ENCODE data around the gene CNR2. TPM values are rescaled to one million over a fixed set of nuclear protein-coding genes. Genes with fewer than 3 reads are reported as not detected.
A peak's percentile ranks its signal among the peaks of the same experiment; 100 is the strongest.

The CNR2 gene
- total RNA-seq, 2 donors from 2014 or later = not detected

DNA sequence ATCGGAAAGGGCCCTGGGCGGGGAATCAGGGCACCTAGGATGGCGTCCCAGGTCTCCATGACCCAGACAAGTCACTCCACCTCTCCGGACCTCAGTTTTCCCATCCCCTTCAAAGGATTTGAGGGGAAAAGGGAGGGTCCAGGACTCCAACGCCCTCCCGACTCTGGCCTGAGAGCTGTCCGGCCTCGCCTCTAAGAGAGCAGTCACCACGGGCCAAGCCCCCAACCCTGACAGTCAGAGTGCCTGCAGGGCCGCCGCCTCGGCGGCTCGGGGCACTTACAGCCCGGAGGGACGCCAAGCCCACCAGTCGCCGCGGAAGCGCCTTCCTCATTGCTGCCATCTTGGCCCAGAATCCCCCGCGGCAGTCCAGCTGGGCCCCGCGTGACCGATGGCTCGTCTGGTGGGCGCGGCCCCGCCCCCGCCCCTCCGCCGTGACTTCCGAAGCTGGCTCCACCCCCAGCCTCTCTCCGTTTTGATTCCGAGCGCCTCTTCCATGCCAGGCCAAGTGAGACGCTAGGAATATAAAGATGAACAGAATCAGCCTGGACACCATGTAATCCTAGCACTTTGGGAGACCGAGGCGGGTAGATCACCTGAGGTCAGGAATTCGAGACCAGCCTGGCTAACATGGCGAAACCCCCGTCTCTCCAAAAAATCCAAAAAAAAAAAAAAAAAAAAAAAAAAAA is 87.9 kb downstream of the CNR2 start, which contains the start of gene HMGCL:
HMGCL (minus strand) TSS at position 354 of the 686 bp plus-strand sequence; CDS start at position 340, 14 bp downstream.
- H3K4me3 ChIP-seq = peak within 1 kb of the TSS; percentile 67 to 79
- no peaks in the 10 kb centered on the region for H3K27me3 ChIP-seq (replicated peaks; ENCODE audit: insufficient read depth)
- under 1% methylated on average over 42 of the region's 42 CpGs for WGBS
- intact Hi-C loops (cut with DNase I) = no loop called here
- H3K27ac ChIP-seq = peak within 1 kb of the TSS; percentile 84 to 91
- no peaks in the 10 kb centered on the region for H3K9me3 ChIP-seq
- no peaks in the 10 kb centered on the region for H3K4me1 ChIP-seq (replicated peaks)
- H3K36me3 ChIP-seq = no peaks in the 10 kb centered on the region
- peak; percentile 93 for DNase-seq (ENCODE audit: low spot score)
- TF ChIP-seq POLR2AphosphoS5 (IDR thresholded peaks at IDR 0.05) (peak; percentile 97), POLR2A (IDR thresholded peaks at IDR 0.05) (peak; percentile 92)
- TF ChIP-seq, protein P1, sequence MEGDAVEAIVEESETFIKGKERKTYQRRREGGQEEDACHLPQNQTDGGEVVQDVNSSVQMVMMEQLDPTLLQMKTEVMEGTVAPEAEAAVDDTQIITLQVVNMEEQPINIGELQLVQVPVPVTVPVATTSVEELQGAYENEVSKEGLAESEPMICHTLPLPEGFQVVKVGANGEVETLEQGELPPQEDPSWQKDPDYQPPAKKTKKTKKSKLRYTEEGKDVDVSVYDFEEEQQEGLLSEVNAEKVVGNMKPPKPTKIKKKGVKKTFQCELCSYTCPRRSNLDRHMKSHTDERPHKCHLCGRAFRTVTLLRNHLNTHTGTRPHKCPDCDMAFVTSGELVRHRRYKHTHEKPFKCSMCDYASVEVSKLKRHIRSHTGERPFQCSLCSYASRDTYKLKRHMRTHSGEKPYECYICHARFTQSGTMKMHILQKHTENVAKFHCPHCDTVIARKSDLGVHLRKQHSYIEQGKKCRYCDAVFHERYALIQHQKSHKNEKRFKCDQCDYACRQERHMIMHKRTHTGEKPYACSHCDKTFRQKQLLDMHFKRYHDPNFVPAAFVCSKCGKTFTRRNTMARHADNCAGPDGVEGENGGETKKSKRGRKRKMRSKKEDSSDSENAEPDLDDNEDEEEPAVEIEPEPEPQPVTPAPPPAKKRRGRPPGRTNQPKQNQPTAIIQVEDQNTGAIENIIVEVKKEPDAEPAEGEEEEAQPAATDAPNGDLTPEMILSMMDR (IDR thresholded peaks at IDR 0.05) = peak in 2 of 4 experiments; percentile 14 to 15

DNA sequence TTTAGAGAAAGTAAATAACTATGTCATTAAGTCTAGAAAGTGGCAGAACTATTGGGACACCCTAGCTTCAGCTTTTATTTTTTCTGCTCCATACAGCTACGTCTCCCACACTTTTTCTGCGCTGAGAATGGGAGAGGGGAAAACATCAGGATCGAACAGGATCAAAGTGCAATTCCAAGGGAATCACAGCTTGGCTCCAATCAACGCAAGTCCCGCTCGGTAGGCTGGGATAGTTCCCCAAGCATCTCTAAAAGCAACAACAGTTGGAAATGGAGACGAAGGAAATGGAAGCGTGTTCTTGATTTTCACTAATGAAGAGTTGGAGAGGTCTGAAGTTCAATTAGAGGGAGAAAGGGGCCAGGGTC is 88.5 kb downstream of the CNR2 start:
- WGBS = 3% methylated on average over 8 of the region's 8 CpGs
- intact Hi-C loops (cut with DNase I) = no loop called here

DNA sequence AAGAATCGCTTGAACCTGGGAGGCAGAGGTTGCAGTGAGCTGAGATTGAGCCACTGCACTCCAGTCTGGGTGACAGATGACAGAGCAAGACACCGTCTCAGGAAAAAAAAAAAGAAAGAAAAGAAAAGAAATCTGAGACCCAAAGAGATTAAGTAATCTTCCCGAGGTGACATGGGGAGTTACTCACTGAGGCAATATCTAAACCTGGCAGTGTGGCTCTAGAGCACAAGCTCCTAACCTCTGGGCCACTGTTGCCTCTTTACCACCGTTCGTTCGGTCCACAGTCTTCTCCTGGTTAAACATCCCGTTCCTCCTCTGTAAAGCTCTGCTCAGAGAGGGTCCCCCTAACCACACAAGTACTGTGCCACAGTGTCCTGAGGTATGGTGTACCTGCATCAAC is 89.4 kb downstream of the CNR2 start:
- WGBS = 85% methylated on average over 7 of the region's 7 CpGs
- H3K4me3 ChIP-seq = no peak overlapping the region
- TF ChIP-seq POLR2A (IDR thresholded peaks at IDR 0.05) (no peak), POLR2AphosphoS5 (IDR thresholded peaks at IDR 0.05) (no peak)
- TF ChIP-seq, protein P1 (IDR thresholded peaks at IDR 0.05) = no peak
- no peaks in the 10 kb centered on the region for H3K9me3 ChIP-seq
- H3K4me1 ChIP-seq (replicated peaks) = no peaks in the 10 kb centered on the region
- H3K36me3 ChIP-seq = no peaks in the 10 kb centered on the region
- intact Hi-C loops (cut with DNase I) = no loop called here
- H3K27me3 ChIP-seq (replicated peaks; ENCODE audit: insufficient read depth) = no peaks in the 10 kb centered on the region
- H3K27ac ChIP-seq = no peak overlapping the region
- no peak for DNase-seq (ENCODE audit: low spot score)

More for the DNA sequence above, 88.5 kb downstream of the CNR2 start:
- no peak for DNase-seq (ENCODE audit: low spot score)
- H3K4me1 ChIP-seq (replicated peaks) = no peaks in the 10 kb centered on the region
- TF ChIP-seq, protein P1 (IDR thresholded peaks at IDR 0.05) = no peak
- TF ChIP-seq POLR2A (IDR thresholded peaks at IDR 0.05) (no peak), POLR2AphosphoS5 (IDR thresholded peaks at IDR 0.05) (no peak)
- peak overlapping the region; percentile 67 to 79 for H3K4me3 ChIP-seq
- H3K36me3 ChIP-seq = no peaks in the 10 kb centered on the region
- no peaks in the 10 kb centered on the region for H3K9me3 ChIP-seq
- no peaks in the 10 kb centered on the region for H3K27me3 ChIP-seq (replicated peaks; ENCODE audit: insufficient read depth)
- peak overlapping the region; percentile 84 to 91 for H3K27ac ChIP-seq

MicroRNAs within 50 kb of the gene (microRNA counts, 767-probe panel; counts per million panel counts)
- 0 to 431 counts per million in 2 donors for microRNA hsa-miR-378f

Small RNA genes within 50 kb of the gene (microRNA-seq; reads per million reads assigned to microRNA genes)
- not detected for gene MIR378F

Small RNA genes within 50 kb of the gene (small RNA-seq; reads per million reads assigned to genes)
- gene MIR378F = 0 reads per million in 2 donors

Other genes starting within 250 kb of the CNR2 start
- gene RPL11, start 221.6 kb downstream of the CNR2 start, total RNA-seq = 1,000 to 10,000 TPM in 1 of 2 donors, 100 to 1,000 TPM in 1; 784 to 1,458 TPM
- 10 to 100 TPM; 35.7 to 42.1 TPM for gene ELOA, start 169.9 kb downstream of the CNR2 start, total RNA-seq
- 10 to 100 TPM; 85.7 to 86.7 TPM for gene PITHD1, start 134.9 kb downstream of the CNR2 start, total RNA-seq
- gene LYPLA2, start 122.2 kb downstream of the CNR2 start, total RNA-seq = 10 to 100 TPM; 53.6 to 57.7 TPM
- 10 to 100 TPM; 26.3 to 27.3 TPM for gene GALE, start 112.6 kb downstream of the CNR2 start, total RNA-seq
- 10 to 100 TPM; 51.1 to 58.7 TPM for gene HMGCL, start 87.9 kb downstream of the CNR2 start, total RNA-seq
- gene FUCA1, start 45.1 kb downstream of the CNR2 start, total RNA-seq = 100 to 1,000 TPM in 1 of 2 donors, 10 to 100 TPM in 1; 51.4 to 111 TPM
- 100 to 1,000 TPM in 1 of 2 donors, 10 to 100 TPM in 1; 86.6 to 117 TPM for gene PNRC2, start 46.5 kb upstream of the CNR2 start, total RNA-seq
- gene SRSF10, start 67.0 kb upstream of the CNR2 start, total RNA-seq = 10 to 100 TPM; 94.3 to 94.9 TPM
- 10 to 100 TPM in 1 of 2 donors, 1 to 10 TPM in 1; 3.3 to 28.5 TPM for gene MYOM3, start 198.8 kb upstream of the CNR2 start, total RNA-seq
- 1 to 10 TPM in 1 of 2 donors, under 1 TPM in 1; 0.82 to 1.0 TPM for gene IL22RA1, start 229.8 kb upstream of the CNR2 start, total RNA-seq

All from prostate gland (tissue), 2 donors.